Panc1 (cell line): ENCODE data around the gene CACNA2D4.

Experiments
- CTCF ChIP-seq: fragments of 450-650 bp; IDR thresholded peaks from 2 replicates; pipeline ENCODE4 v1.5.1; 2017; ENCODE audit warnings: mild to moderate bottlenecking
- REST ChIP-seq, 2 experiments: IDR thresholded peaks; 2 replicates each; pipeline ENCODE4 v1.6.1; 2011 to 2012; ENCODE audit warnings: low read depth in 2 of 2, control low read depth in 1 of 2, low read length in 1 of 2, mild to moderate bottlenecking in 1 of 2, moderate library complexity in 1 of 2; ENCODE audit not compliant: insufficient read depth in 1 of 2
- SIN3A ChIP-seq: IDR thresholded peaks from 2 replicates; pipeline ENCODE4 v1.6.1; 2012; ENCODE audit warnings: low read depth, mild to moderate bottlenecking, low read length, moderate library complexity, borderline replicate concordance; ENCODE audit not compliant: insufficient read depth
- TCF7L2 ChIP-seq: IDR thresholded peaks from 2 replicates; pipeline ENCODE4 v1.6.1; 2011; ENCODE audit warnings: mild to moderate bottlenecking, low read depth, low read length, inconsistent platforms

GRCh38 chr12:1836241-1836803 is 82.1 kb downstream of the CACNA2D4 start:
- TF ChIP-seq CTCF (no peak), SIN3A (no peak), TCF7L2 (no peak), REST (IDR thresholded peaks at IDR 0.05; ENCODE audit: insufficient read depth in 1 of 2, low read depth in 2 of 2, low read length in 1 of 2) (no peak)
